SH-SY5Y (cell line): ENCODE results near the gene ADAMTS14.

ENCODE experiments used
- GATA2 ChIP-seq: IDR thresholded peaks from 2 replicates; pipeline ENCODE4 v1.6.1; 2011; ENCODE audit warnings: mild to moderate bottlenecking, low read depth, low read length
- GATA3 ChIP-seq: IDR thresholded peaks from 2 replicates; pipeline ENCODE4 v1.6.1; 2011; ENCODE audit warnings: low read depth, mild to moderate bottlenecking, low read length, moderate library complexity

Gene ADAMTS14

DNA sequence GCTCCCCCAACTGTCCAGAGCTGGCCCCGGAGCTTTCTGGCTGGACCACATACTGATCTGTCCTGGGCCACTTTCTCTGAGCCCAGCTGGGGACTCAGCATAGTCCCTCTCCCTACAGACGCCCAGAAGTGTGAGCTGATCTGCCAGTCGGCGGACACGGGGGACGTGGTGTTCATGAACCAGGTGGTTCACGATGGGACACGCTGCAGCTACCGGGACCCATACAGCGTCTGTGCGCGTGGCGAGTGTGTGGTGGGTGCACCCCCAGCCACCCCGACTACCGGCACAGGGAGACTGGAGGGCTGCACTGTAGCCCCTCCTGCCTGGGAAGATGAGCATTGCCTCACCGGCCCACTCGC is 71.1 kb downstream of the ADAMTS14 start:
- TF ChIP-seq GATA3 = no peak
- no peak for TF ChIP-seq GATA2

DNA sequence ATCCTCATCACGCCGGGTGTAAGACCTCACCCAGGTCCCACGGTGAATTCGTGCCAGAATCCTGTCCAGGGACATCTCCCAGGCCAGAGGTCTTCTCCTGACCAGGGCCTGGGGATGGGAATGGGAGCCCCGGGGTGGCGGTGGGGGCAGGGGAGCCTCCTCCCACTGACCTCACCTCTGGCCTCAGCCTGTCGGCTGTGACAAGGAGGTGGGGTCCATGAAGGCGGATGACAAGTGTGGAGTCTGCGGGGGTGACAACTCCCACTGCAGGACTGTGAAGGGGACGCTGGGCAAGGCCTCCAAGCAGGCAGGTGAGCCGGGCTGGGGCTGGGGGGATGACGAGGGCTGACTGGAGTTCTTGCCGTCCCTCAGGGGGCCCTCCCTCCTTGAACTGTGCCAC is 71.6 kb downstream of the ADAMTS14 start:
- TF ChIP-seq GATA3 (no peak), GATA2 (no peak)

DNA sequence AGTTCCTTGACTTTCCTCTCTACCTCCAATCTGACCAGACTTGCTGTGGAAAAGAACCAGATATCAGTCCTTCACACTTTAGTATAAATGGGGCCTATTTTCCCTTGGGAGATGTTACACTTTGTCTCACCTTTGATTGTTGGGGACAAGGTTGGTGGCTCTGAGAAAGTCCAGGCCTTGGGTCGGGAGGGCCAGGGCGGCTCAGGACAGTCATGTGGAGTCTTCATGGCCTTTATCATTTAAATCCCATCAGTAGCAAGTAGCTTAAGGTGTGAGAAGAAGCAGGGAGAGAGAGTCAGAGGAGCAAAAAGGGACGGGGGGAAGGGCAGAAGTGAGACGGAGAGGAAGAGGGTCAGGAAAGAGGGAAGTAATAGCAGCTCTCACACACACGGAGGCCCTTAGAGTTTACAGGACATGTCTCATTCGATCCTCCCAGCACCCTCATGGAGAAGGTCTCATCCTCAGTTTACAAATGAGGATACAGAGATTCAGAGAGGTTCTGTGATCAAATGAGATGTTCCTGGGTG is 72.4 kb downstream of the ADAMTS14 start:
- no peak for TF ChIP-seq GATA3
- TF ChIP-seq GATA2 = no peak

DNA sequence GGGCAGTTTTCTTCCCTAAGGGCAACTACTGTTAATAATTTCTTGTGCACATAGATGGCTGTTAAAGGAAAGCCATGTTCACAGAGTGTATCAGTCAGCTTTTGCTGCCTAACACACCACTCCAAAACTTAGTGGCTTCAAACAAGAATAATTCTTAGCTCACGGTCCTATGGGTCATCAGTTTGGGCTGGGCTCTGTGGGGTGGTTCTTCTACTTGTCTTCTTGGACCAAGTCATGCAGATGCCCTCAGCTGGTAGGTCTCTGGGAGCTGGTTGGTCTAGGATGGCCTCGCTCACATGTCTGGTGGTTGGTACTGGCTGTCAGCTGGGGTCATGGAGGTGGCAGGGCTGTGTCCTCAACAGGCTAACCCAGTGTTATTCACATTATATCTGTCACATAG is 73.2 kb downstream of the ADAMTS14 start:
- no peak for TF ChIP-seq GATA3
- no peak for TF ChIP-seq GATA2

DNA sequence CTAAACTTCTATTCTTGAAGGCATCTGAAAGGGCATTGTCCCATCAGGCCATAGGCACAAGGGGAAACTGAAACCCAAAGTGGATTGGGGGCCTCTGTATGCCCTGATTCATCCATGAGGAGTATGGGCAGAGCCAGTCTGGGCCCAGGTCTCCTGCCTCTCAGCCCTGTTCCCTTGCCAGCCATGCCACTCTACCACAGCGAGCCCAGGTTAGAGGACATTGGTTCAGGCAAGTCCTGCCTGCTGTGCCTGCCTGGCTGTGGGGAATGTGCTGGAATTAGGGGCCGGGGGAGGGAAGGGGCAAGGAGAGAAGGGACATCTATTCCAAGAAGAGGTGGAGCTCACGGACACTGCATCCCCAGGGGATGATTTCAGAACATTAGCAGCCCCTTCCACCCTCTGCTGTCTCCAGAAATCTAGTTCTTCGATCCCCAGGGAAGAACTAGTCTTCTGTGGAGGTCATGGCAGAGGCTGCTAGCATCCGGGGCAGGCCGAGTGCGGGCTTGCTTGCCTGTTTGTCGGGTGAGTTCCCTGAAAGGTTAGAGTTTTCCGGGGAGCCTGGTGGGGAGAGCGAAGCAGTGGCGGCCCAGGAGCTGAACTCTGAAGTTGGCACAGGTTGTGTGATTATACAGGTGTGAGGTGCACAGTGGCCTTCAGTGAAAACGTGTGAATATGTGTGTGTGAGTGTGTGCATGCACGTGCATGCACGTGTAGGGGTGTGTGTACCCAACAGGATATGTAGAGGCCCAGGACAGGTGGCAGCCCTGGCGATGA is 75.1 kb downstream of the ADAMTS14 start:
- no peak for TF ChIP-seq GATA2
- TF ChIP-seq GATA3 = no peak

DNA sequence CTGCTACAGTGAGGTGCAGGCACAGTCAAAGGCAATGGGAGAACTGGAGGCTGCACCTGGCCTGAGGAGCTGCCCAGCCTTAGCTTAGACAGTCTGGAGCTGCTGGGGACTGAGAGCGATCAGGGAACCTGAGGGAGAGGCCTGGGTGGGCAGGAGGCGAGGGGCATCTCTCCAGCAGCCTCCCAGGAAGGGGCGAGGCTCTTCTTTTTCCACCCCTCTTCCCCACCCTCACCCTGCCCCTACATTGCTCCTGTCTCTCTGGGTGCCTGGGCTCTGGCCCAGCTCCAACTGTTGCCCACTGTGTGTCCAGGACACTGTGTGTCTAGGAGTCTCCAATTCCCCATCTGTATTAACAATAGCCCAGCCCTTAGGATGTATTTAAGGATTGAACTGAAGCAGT is 76.0 kb downstream of the ADAMTS14 start:
- TF ChIP-seq GATA3 (no peak), GATA2 (no peak)

DNA sequence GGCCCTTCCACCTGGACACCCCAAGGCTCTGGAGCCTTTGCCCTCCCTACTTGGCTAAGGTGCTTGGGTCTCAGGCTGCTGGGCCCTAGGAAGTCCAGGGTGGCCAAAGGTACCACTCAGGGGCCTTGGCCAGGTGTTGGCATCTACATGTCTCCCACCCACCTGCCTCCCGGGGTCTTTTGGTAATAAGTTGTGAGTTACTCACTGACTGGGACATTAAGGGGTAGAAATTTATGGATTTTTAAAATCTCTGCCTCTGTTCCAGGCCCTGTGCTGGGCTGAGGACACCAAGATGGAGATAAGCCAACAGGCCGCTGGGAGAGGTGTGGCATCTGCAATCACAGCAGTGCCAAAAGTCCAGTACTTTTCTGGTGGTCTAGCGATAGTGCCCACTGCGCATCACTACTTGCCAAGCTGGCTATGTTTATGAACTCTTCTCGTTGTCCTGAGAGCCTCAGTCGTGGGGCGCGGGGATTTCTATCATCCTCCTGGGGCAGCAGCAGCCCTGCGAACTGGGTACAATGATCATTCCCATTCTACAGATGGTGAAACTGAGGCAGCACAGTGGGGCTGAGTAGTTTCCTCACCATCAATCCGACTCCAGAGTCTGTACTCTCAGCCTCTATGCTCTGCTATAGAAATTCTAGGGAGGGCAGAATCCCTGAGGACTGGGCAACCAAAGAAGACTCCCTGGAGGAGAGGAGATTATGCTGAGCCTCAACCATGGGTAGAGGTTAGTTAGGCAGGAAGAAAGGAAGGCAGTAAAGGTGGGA is 76.7 kb downstream of the ADAMTS14 start:
- no peak for TF ChIP-seq GATA2

DNA sequence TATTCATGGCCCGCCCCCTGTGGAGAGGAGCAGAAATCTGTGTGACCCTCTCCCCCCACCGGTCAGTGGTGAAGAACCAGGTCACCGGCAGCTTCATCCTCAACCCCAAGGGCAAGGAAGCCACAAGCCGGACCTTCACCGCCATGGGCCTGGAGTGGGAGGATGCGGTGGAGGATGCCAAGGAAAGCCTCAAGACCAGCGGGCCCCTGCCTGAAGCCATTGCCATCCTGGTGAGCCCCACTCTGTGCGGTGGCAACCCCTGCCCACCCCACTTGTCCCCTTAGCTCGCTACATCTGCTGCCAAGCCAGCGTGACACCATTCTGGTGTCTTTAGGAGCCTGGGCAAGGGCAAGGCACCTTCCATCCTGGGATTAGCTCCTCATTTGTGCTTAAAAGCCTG is 77.5 kb downstream of the ADAMTS14 start:
- no peak for TF ChIP-seq GATA2

DNA sequence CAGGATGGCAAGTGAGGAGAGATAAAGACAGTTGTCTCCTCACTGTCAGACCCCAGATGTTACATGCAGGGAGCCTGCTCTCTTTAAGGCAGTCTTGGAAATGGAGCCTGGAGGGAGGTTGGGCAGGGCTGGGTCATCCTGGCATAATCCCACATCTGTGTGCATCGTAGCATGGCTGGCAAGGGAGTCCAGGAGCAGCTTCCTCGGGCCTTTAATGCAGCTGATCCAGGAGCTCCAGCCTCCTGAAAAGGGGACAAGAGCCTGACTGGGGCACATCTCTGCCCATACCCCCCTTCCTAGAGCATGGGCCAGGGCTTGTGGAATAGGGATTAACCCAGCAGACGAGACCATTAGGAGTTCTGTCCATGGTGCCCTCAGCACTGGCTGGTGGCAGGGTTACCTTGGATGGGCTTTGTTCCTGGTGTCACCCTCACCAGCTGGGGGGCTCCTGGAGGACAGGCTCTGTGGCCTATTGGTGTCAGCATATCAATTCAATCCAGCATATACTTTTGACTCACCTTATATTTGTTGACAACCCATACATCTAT is 77.9 kb downstream of the ADAMTS14 start:
- TF ChIP-seq GATA2 (no peak), GATA3 (no peak)

DNA sequence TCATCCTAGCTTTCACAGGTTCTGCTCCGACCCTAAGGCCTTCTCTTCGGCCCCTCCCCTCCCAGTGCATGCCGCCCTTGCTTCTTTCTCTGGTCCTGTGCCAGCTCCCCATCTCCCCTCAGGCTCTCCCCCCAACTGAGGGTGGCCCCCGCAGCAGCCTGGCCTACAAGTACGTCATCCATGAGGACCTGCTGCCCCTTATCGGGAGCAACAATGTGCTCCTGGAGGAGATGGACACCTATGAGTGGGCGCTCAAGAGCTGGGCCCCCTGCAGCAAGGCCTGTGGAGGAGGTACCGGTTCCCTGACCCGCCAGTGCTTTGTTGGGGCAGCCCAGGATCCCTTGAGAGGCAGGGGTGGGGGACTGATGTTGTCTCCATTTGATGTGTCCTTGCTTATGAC is 79.0 kb downstream of the ADAMTS14 start:
- TF ChIP-seq GATA2 (no peak), GATA3 (no peak)

DNA sequence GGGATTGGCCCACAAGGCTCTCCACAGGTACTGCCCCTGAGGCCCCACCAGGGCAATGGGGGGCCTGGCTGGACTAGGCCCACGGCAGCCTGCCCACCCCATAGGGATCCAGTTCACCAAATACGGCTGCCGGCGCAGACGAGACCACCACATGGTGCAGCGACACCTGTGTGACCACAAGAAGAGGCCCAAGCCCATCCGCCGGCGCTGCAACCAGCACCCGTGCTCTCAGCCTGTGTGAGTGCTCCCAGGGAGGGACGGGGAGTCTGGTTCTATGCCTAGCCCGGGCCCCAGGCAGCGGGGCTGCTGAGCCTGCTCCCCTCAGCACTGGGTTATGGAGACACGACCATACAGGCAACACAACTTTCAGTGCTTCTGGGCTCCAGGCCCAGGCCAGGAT is 79.7 kb downstream of the ADAMTS14 start:
- TF ChIP-seq GATA3 (no peak), GATA2 (no peak)

DNA sequence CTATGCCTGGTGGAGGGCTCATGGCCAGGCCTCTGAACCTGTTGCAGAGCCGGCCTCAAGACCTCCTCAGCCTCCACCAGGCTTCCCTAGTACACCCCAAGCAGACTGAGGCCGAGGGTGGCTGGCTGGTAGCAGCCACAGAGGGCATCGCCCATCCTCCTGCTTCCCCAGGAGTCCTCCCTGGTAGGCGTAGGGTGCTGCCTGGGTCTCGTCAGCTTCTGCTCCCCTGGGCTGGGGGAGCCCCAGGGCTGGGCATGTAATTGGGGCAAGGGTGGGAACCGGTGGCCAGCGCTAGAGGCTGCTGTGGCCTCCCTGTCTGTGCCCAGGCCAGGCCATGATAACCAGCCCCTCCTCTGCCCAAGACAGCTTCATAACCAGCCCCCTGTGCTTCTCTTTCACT is 80.3 kb downstream of the ADAMTS14 start:
- no peak for TF ChIP-seq GATA3
- TF ChIP-seq GATA2 = no peak

DNA sequence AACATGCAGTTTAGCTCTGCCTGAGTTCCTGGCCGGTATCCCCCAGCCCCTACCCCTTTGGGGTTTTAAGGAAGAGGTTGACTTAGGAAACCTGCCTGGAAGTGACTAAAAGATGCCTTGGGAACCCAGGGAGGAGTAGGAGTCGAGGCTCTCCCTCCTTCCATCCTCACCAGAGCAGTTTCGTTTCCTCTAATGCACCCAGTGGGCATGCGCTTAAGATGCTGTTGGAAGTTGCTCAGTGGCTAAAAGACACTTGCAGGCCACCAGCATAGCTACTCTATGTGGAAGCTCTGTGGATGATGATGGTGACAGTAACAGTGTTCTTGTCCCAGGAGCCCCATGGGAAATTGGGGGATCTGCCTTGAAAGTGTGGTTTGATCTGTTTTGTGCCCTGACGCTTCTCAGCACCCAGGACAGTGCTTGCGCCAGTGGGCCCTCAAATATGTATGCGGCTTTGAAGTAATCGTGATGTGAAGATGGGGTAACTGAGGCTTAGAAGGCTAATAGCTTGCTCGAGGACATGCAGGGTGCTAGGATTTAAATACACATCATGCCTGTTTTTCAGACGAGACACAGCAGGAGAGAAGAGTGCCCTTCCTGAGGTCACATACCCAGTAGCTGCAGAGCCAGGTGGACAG is 80.8 kb downstream of the ADAMTS14 start:
- TF ChIP-seq GATA3 = no peak
- TF ChIP-seq GATA2 = no peak

DNA sequence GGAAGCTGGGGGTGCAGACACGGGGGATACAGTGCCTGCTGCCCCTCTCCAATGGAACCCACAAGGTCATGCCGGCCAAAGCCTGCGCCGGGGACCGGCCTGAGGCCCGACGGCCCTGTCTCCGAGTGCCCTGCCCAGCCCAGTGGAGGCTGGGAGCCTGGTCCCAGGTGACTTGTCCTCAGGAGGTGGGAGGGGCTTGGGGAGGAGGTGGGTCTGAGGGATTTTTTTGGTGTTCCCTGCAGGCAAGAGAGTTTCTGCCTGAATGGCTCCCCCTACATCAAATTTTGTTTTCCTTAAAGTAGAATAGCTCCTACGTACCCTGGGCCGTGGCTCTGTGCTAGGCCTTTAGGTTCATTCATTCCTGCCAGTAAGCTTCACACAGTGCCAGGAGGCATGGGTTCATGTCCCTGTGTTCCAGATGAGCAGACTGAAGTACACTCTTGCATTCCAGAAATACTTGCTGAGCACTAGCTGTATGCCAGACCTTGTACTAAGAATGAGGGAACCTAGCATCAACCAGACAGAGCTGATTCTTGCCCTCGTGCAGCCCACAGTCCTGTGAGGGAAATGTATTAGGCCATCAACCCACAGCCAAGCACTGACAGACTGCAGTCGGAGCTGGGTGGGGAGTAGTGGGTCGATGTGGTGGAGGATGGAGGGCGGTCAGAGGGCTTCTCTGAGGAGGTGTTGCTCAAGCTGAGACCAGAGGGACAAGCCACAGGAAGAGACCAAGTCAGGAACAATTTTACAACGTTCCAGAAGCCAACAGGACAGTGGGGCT is 81.7 kb downstream of the ADAMTS14 start:
- TF ChIP-seq GATA3 (no peak), GATA2 (no peak)
